Loucy (cell line): ENCODE measurements around the gene ZNF500.

Source experiments
- H2AFZ ChIP-seq: fragments of 200-600 bp; sonication (generic); 2 replicates; pipeline ENCODE4 v1.6.0; 2016; ENCODE audit warnings: antibody characterized with exemption, mild to moderate bottlenecking, low read length, moderate library complexity
- H3F3A ChIP-seq: fragments of 200-600 bp; 2 replicates; pipeline ENCODE4 v1.6.0; 2016; ENCODE audit warnings: antibody characterized with exemption, low read depth, mild to moderate bottlenecking
- H3K27me3 ChIP-seq: fragments of 200-600 bp; sonication (generic); 2 replicates; pipeline ENCODE4 v1.6.1; 2014; ENCODE audit warnings: low read length, mild to moderate bottlenecking; ENCODE audit not compliant: insufficient read depth, poor library complexity, severe bottlenecking
- H3K36me3 ChIP-seq: fragments of 200-600 bp; sonication (generic); 2 replicates; pipeline ENCODE4 v1.6.1; 2016; ENCODE audit warnings: low read length; ENCODE audit not compliant: insufficient read depth
- H3K4me1 ChIP-seq: fragments of 200-600 bp; sonication (generic); 2 replicates; pipeline ENCODE4 v1.5.1; 2014; ENCODE audit warnings: low read length, mild to moderate bottlenecking; ENCODE audit not compliant: insufficient read depth, poor library complexity, severe bottlenecking
- H3K4me2 ChIP-seq: fragments of 200-600 bp; sonication (generic); 2 replicates; pipeline ENCODE4 v1.6.0; 2014; ENCODE audit warnings: antibody characterized with exemption, low read length, low read depth, mild to moderate bottlenecking; ENCODE audit not compliant: poor library complexity, severe bottlenecking
- H3K4me3 ChIP-seq: fragments of 200-600 bp; sonication (generic); 2 replicates; pipeline ENCODE4 v1.5.1; 2014; ENCODE audit warnings: low read length, mild to moderate bottlenecking, mixed read lengths; ENCODE audit not compliant: poor library complexity, severe bottlenecking
- H3K79me2 ChIP-seq: fragments of 200-600 bp; sonication (generic); 2 replicates; pipeline ENCODE4 v1.6.1; 2014; ENCODE audit warnings: low read length; ENCODE audit not compliant: insufficient read depth
- H3K9ac ChIP-seq: fragments of 200-600 bp; sonication (generic); 2 replicates; pipeline ENCODE4 v1.6.0; 2014; ENCODE audit warnings: mild to moderate bottlenecking, low read depth, low read length, moderate library complexity; ENCODE audit not compliant: poor library complexity, severe bottlenecking
- H3K9me2 ChIP-seq: fragments of 200-600 bp; sonication (generic); replicated peaks from 2 replicates; pipeline ENCODE4 v1.6.1; 2016; ENCODE audit warnings: low read depth, low read length, mixed read lengths
- H3K9me3 ChIP-seq: fragments of 200-600 bp; sonication (generic); 2 replicates; pipeline ENCODE4 v1.6.1; 2014; ENCODE audit warnings: mild to moderate bottlenecking, antibody characterized with exemption, low read length, low read depth; ENCODE audit not compliant: insufficient read depth
- H4K20me1 ChIP-seq: fragments of 200-600 bp; sonication (generic); 2 replicates; pipeline ENCODE4 v1.6.0; 2014; ENCODE audit warnings: antibody characterized with exemption, low read length, mild to moderate bottlenecking; ENCODE audit not compliant: insufficient read depth, poor library complexity, severe bottlenecking
- CTCF ChIP-seq: fragments of 200-600 bp; sonication (generic); conservative IDR thresholded peaks from 2 replicates; pipeline ENCODE4 v1.5.1; 2014; ENCODE audit warnings: mild to moderate bottlenecking, antibody characterized with exemption, low read length
- EZH2phosphoT487 ChIP-seq: fragments of 200-600 bp; IDR thresholded peaks from 2 replicates; pipeline ENCODE4 v1.6.1; 2018; ENCODE audit warnings: antibody characterized with exemption, mild to moderate bottlenecking, moderate library complexity, borderline replicate concordance

The ZNF500 gene

GRCh38 chr16:4777339-4778049, 10.5 kb upstream of the ZNF500 start:
- Histone ChIP-seq H2AFZ (no peak overlapping the region), H3F3A (no peaks in the 10 kb centered on the region), H3K9me3 (no peaks in the 10 kb centered on the region), H3K4me3 (no peak overlapping the region), H3K4me1 (no peaks in the 10 kb centered on the region), H3K9ac (no peak overlapping the region), H4K20me1 (no peaks in the 10 kb centered on the region), H3K27me3 (no peaks in the 10 kb centered on the region), H3K9me2 (no peaks in the 10 kb centered on the region), H3K4me2 (no peak overlapping the region), H3K79me2 (no peaks in the 10 kb centered on the region), H3K36me3 (no peaks in the 10 kb centered on the region)
- TF ChIP-seq CTCF (no peak), EZH2phosphoT487 (no peak)

DNA sequence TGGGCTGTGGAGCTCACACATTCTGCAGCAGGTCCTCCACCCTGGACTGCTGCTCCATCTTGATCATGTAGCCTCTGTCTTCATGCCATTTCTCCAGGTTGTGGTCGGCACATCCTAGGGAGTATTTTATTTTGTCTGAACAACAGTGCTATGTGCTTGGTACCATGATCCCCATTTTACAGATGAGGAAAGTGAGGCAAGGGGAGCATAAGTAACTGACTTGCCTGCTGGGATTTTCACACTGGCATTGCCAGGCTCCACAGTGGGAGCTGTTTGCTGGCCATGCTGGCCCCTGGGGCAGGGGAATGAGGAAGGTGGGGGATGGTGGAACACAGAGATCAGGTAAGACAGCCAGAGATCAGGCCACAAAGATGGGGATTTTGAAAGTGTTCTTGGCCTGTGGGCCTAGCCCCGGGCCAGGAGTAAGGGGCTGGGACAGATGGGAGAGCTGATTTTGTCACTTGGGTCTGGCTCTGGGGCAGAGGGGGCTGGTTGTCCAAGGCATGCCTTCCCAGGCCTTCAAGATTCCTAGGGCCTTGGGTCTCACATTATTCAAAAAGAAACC, 9.3 kb upstream of the ZNF500 start:
- no peaks in the 10 kb centered on the region for H3K36me3 ChIP-seq
- no peak overlapping the region for H3K4me2 ChIP-seq

GRCh38 chr16:4775005-4775404, 8.0 kb upstream of the ZNF500 start:
- Histone ChIP-seq H3K4me1 (no peaks in the 10 kb centered on the region), H3F3A (no peaks in the 10 kb centered on the region), H4K20me1 (no peaks in the 10 kb centered on the region), H3K79me2 (no peaks in the 10 kb centered on the region), H2AFZ (no peak overlapping the region), H3K9me3 (no peaks in the 10 kb centered on the region), H3K36me3 (no peaks in the 10 kb centered on the region), H3K4me2 (no peak overlapping the region), H3K27me3 (no peaks in the 10 kb centered on the region), H3K9ac (no peak overlapping the region), H3K9me2 (no peaks in the 10 kb centered on the region), H3K4me3 (no peak overlapping the region)
- TF ChIP-seq CTCF, result no peak
- no peak for TF ChIP-seq EZH2phosphoT487

More for the DNA sequence above, 9.3 kb upstream of the ZNF500 start:
- H3K9me2 ChIP-seq, result no peaks in the 10 kb centered on the region
- H3K79me2 ChIP-seq, result no peaks in the 10 kb centered on the region
- no peaks in the 10 kb centered on the region for H4K20me1 ChIP-seq
- no peaks in the 10 kb centered on the region for H3K4me1 ChIP-seq
- no peaks in the 10 kb centered on the region for H3F3A ChIP-seq
- TF ChIP-seq EZH2phosphoT487 (no peak), CTCF (no peak)
- H3K9me3 ChIP-seq, result no peaks in the 10 kb centered on the region
- H2AFZ ChIP-seq, result no peak overlapping the region
- no peaks in the 10 kb centered on the region for H3K27me3 ChIP-seq
- no peak overlapping the region for H3K9ac ChIP-seq
- no peak overlapping the region for H3K4me3 ChIP-seq
